CD4-positive, CD25-positive, alpha-beta regulatory T cell (primary cell): ENCODE results near the gene LYPD6B. TPM values are rescaled to one million over a fixed set of nuclear protein-coding genes. Genes with fewer than 3 reads are reported as not detected.

ENCODE experiments used
- ATAC-seq, 2 donors: fragments of 150-1000 bp; cut with Tn5 transposase; one replicate each; pipeline ENCODE4 v1.10.0; 2021; ENCODE audit warnings: low read depth in 2 of 2, moderate number of reproducible peaks in 2 of 2, moderate library complexity in 1 of 2
- DNase-seq, 3 donors: peaks; one replicate each; pipeline versions ENCODE4 v3.0.0 to v3.0.0-alpha.2; 2012 to 2022; ENCODE audit warnings: mixed read lengths in 1 of 3
- H3K27ac ChIP-seq: one replicate; pipeline ENCODE4 v1.7.0; 2013; ENCODE audit warnings: mild to moderate bottlenecking, low read length; ENCODE audit not compliant: insufficient read depth, poor library complexity, severe bottlenecking
- H3K27me3 ChIP-seq: one replicate; pipeline ENCODE4 v1.7.0; 2013; ENCODE audit warnings: low read length; ENCODE audit not compliant: control insufficient read depth, insufficient read depth
- H3K36me3 ChIP-seq: one replicate; pipeline ENCODE4 v1.7.0; 2013; ENCODE audit warnings: mild to moderate bottlenecking, low read length, moderate library complexity; ENCODE audit not compliant: control insufficient read depth, insufficient read depth
- H3K4me1 ChIP-seq: 2 replicates; pipeline ENCODE4 v1.7.0; 2013; ENCODE audit warnings: mild to moderate bottlenecking, low read length; ENCODE audit not compliant: insufficient read depth, control insufficient read depth, poor library complexity, severe bottlenecking
- H3K4me3 ChIP-seq: one replicate; pipeline ENCODE4 v1.7.0; 2013; ENCODE audit warnings: low read depth, mild to moderate bottlenecking, low read length, moderate library complexity
- H3K9me3 ChIP-seq, 2 experiments: 1 replicate in 1 of 2; 2 replicates in 1 of 2; pipeline ENCODE4 v1.7.0; 2013; ENCODE audit warnings: low read length in 2 of 2, mild to moderate bottlenecking in 1 of 2, moderate library complexity in 1 of 2; ENCODE audit not compliant: control insufficient read depth in 2 of 2
- H3K27ac Mint-ChIP-seq, 3 donors: one replicate each; pipeline ENCODE4 v1.8.0; 2020 to 2022; ENCODE audit warnings: mild to moderate bottlenecking in 3 of 3, mixed read lengths in 3 of 3, moderate library complexity in 2 of 3
- H3K27me3 Mint-ChIP-seq: one replicate; pipeline ENCODE4 v1.8.0; 2022; ENCODE audit warnings: mild to moderate bottlenecking, mixed read lengths
- H3K36me3 Mint-ChIP-seq: one replicate; pipeline ENCODE4 v1.8.0; 2020; ENCODE audit warnings: mixed read lengths
- H3K4me1 Mint-ChIP-seq, 4 donors: one replicate each; pipeline ENCODE4 v1.8.0; 2020 to 2022; ENCODE audit warnings: mixed read lengths in 4 of 4, mild to moderate bottlenecking in 1 of 4
- H3K4me3 Mint-ChIP-seq, 4 donors: one replicate each; pipeline ENCODE4 v1.8.0; 2020 to 2022; ENCODE audit warnings: mild to moderate bottlenecking in 4 of 4, mixed read lengths in 4 of 4, moderate library complexity in 3 of 4
- H3K9me3 Mint-ChIP-seq, 7 donors: one replicate each; pipeline ENCODE4 v1.8.0; 2020 to 2022; ENCODE audit warnings: mixed read lengths in 7 of 7, mild to moderate bottlenecking in 3 of 7, moderate library complexity in 2 of 7
- polyA plus RNA-seq, 4 donors: library from polyadenylated mRNA; unstranded; fragments of 300-500 nt; fragmentation: Illumina TruSeq; gene quantifications; one replicate each; pipeline ENCODE4 v1.2.3, GENCODE V29; 2021
- total RNA-seq: library from RNA; stranded (reverse); gene quantifications from one replicate; pipeline ENCODE4 v1.2.3, GENCODE V29; 2022

Gene LYPD6B
- total and polyA plus RNA-seq, 5 donors from 2014 or later, result not detected

DNA sequence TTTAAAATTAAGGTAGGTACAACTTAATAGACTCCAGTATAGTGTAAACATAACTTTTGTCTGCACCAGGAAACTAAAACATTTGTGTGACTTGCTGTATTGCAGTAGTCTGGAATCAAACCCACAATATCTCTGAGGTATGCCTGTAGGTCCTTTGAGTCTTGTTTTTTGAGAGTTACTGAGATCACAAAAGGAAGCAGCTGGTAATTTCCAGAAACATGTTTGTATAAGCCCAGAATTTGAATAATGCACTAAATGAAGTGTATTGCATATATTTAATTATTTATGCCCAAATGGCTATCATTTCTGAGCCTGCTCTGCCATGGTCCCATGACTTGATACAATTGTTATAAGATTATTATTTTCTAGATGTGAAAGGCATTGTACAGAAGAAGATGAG is 148.6 kb downstream of the LYPD6B start:
- Mint-ChIP-seq H3K4me3 (no peak overlapping the region), H3K27ac (no peak overlapping the region), H3K36me3 (no peaks in the 10 kb centered on the region), H3K4me1 (no peaks in the 10 kb centered on the region), H3K9me3 (no peaks in the 10 kb centered on the region), H3K27me3 (peaks cover 4% of the 10 kb centered on the region)
- H3K4me3 ChIP-seq, result no peak overlapping the region
- no peak overlapping the region for H3K27ac ChIP-seq
- ATAC-seq (no peak), DNase-seq (no peak)
- H3K36me3 ChIP-seq, result no peaks in the 10 kb centered on the region
- H3K9me3 ChIP-seq, result no peaks in the 10 kb centered on the region
- no peaks in the 10 kb centered on the region for H3K27me3 ChIP-seq
- no peaks in the 10 kb centered on the region for H3K4me1 ChIP-seq

DNA sequence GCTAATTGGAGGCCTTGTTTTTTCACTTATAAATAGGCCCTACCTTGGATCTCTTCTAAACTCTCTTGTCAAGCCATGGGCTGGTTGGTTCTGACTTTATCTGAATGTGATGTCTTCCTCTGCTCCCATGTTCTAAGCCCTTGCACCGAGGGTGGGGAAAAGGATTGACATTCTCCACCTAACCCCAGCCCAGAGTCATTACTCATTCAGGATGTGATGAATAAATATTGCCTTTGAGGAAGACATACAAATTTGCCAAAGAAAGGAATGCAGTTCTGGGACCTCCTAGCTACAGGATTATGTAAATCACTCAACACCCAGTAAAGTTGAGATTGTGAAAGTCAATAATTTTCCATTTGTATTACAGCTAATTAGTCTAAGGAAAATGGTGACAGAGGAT is 149.8 kb downstream of the LYPD6B start:
- H3K4me3 ChIP-seq, result no peak overlapping the region
- no peak overlapping the region for H3K27ac ChIP-seq
- H3K9me3 Mint-ChIP-seq, result peaks cover 0 to 1% (median 0%) of the 10 kb centered on the region in 7 donors
- no peak overlapping the region for H3K4me3 Mint-ChIP-seq
- H3K27ac Mint-ChIP-seq, result no peak overlapping the region
- no peaks in the 10 kb centered on the region for H3K27me3 ChIP-seq
- no peaks in the 10 kb centered on the region for H3K36me3 ChIP-seq
- ATAC-seq, result no peak
- H3K4me1 ChIP-seq, result no peaks in the 10 kb centered on the region
- DNase-seq, result no peak
- no peaks in the 10 kb centered on the region for H3K4me1 Mint-ChIP-seq
- no peaks in the 10 kb centered on the region for H3K36me3 Mint-ChIP-seq
- peaks cover 4% of the 10 kb centered on the region for H3K27me3 Mint-ChIP-seq
- H3K9me3 ChIP-seq, result no peaks in the 10 kb centered on the region

DNA sequence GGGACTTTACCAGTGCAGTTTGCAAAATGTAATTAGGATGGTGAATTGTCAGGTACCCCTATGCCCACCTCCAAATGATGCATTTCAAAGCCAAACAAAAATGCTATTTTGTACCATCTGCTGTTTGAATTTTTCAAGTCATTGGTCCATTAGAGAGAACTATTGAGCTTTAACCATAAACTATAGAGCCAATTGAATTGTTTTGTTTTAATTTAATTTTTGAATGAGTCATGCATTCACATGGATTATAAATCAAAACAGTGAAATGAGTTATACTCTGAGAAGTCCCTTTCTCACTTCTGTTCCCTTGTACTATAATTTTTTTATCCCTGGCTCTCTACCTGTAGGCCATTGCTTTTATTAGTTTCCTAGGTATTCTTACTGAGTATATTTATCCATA is 151.3 kb downstream of the LYPD6B start:
- H3K36me3 ChIP-seq, result no peaks in the 10 kb centered on the region
- no peak overlapping the region for H3K27ac ChIP-seq
- Mint-ChIP-seq H3K36me3 (no peaks in the 10 kb centered on the region), H3K4me1 (no peaks in the 10 kb centered on the region), H3K27me3 (peaks cover 4% of the 10 kb centered on the region), H3K4me3 (no peak overlapping the region), H3K9me3 (peaks cover 0 to 1% (median 0%) of the 10 kb centered on the region in 7 donors), H3K27ac (no peak overlapping the region)
- no peak for DNase-seq
- no peak for ATAC-seq
- no peaks in the 10 kb centered on the region for H3K4me1 ChIP-seq
- no peak overlapping the region for H3K4me3 ChIP-seq
- H3K9me3 ChIP-seq, result no peaks in the 10 kb centered on the region
- no peaks in the 10 kb centered on the region for H3K27me3 ChIP-seq

DNA sequence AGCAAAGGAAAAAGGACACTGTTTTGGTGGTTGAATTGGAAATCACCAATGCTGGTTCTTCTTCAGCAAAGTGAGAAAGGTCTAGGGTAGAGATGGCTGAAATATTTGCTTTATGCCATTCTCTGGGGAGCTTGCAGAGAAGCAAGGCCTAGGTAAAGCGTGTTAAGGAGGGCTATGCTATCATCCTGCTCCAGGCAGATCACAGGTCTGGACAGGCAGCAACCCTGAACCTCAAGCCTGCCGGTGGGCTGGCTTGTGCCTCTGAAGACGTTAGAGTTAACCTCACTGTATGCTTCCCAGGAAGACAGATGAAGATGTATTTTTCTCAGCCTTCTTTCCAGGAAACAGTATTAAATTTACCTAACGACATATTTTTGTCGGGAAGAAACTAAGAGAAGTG is 153.4 kb downstream of the LYPD6B start:
- no peak overlapping the region for H3K4me3 Mint-ChIP-seq
- DNase-seq, result no peak

DNA sequence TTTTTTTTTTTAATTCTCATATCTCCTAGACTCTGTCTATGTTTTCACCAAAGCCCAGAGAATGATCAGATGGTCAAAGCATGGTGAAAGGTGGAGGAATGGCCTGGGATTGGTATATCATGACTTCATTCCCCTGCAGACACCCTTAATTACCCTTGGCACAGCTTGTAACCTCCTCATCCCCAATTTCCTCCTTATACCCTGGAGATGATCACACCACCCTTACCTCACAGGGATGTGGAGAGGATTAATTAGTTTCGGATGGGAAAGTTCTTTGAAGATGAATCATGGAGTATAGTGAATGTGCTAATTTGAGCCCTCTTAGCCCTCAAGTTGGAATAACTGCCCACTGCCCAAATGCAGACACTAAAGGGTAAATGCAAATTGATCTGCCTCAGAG is 153.9 kb downstream of the LYPD6B start:
- Mint-ChIP-seq H3K9me3 (peaks cover 0 to 1% (median 0%) of the 10 kb centered on the region in 7 donors), H3K36me3 (no peaks in the 10 kb centered on the region)

More for the DNA sequence above, 153.4 kb downstream of the LYPD6B start:
- Histone ChIP-seq H3K36me3 (no peaks in the 10 kb centered on the region), H3K9me3 (no peaks in the 10 kb centered on the region), H3K4me3 (no peak overlapping the region), H3K27ac (no peak overlapping the region), H3K4me1 (no peaks in the 10 kb centered on the region), H3K27me3 (no peaks in the 10 kb centered on the region)
- ATAC-seq, result no peak
- no peaks in the 10 kb centered on the region for H3K36me3 Mint-ChIP-seq
- H3K27ac Mint-ChIP-seq, result no peak overlapping the region
- H3K4me1 Mint-ChIP-seq, result no peaks in the 10 kb centered on the region
- H3K27me3 Mint-ChIP-seq, result peaks cover 4% of the 10 kb centered on the region
- H3K9me3 Mint-ChIP-seq, result peaks cover 0 to 1% (median 0%) of the 10 kb centered on the region in 7 donors

DNA sequence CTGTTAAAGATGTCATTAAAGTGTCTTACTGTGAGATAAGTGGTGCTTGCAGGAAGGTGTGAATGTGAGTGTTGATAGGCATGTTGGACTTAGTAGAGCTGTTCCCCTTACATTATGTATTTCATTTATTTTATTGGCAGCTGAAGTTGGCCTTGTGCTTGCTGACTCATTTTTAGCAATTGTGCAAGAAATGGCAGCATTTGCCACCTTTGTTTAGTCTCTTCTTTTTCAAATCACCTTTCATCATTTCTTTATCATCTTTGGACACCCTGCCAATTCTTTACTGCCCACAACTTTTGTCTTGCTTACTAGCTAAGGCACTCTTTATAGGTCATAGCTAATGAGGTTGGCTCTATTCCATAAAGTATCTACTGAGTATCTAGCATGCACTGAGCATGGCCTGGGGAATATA is 161.6 kb downstream of the LYPD6B start:
- H3K9me3 Mint-ChIP-seq, result peaks cover 0 to 1% (median 0%) of the 10 kb centered on the region in 7 donors
- no peaks in the 10 kb centered on the region for H3K27me3 ChIP-seq
- H3K9me3 ChIP-seq, result no peaks in the 10 kb centered on the region
- no peaks in the 10 kb centered on the region for H3K27me3 Mint-ChIP-seq
- H3K4me1 Mint-ChIP-seq, result no peaks in the 10 kb centered on the region
- DNase-seq (no peak), ATAC-seq (no peak)
- H3K36me3 ChIP-seq, result no peaks in the 10 kb centered on the region
- H3K36me3 Mint-ChIP-seq, result no peaks in the 10 kb centered on the region
- no peaks in the 10 kb centered on the region for H3K4me1 ChIP-seq
- no peak overlapping the region for H3K27ac ChIP-seq
- H3K4me3 Mint-ChIP-seq, result no peak overlapping the region
- H3K27ac Mint-ChIP-seq, result no peak overlapping the region
- H3K4me3 ChIP-seq, result no peak overlapping the region

More for the DNA sequence above, 153.9 kb downstream of the LYPD6B start:
- H3K27ac Mint-ChIP-seq, result no peak overlapping the region
- Histone ChIP-seq H3K27ac (no peak overlapping the region), H3K36me3 (no peaks in the 10 kb centered on the region), H3K27me3 (no peaks in the 10 kb centered on the region), H3K9me3 (no peaks in the 10 kb centered on the region), H3K4me1 (no peaks in the 10 kb centered on the region), H3K4me3 (no peak overlapping the region)
- no peak overlapping the region for H3K4me3 Mint-ChIP-seq
- ATAC-seq (no peak), DNase-seq (no peak)
- H3K27me3 Mint-ChIP-seq, result peaks cover 4% of the 10 kb centered on the region
- no peaks in the 10 kb centered on the region for H3K4me1 Mint-ChIP-seq

DNA sequence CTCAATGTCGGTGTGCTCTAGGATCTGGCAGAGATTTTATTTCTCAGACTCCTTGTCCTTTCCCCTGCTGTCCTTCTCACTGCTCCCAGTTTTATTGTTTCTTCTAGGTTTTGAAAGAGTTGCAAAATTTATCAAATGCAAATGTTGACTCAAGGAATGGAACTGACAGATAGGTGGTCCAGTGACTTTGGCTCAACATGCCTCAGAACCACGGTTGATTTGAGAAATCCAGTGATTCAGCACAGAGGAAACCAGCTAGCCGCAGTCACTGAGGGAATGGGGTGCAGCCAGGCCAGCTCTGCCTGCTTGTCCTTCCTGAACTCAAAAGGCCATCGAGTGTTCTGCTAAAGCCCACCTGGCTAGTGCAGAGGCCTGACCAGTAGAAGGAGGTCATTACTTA is 166.2 kb downstream of the LYPD6B start:
- DNase-seq (no peak), ATAC-seq (no peak)
- H3K9me3 Mint-ChIP-seq, result peaks cover 0 to 3% (median 0%) of the 10 kb centered on the region in 7 donors
- H3K4me3 Mint-ChIP-seq, result no peak overlapping the region
- H3K27ac Mint-ChIP-seq, result no peak overlapping the region
- no peaks in the 10 kb centered on the region for H3K4me1 Mint-ChIP-seq
- H3K27ac ChIP-seq, result no peak overlapping the region
- H3K27me3 ChIP-seq, result no peaks in the 10 kb centered on the region
- no peaks in the 10 kb centered on the region for H3K9me3 ChIP-seq
- no peaks in the 10 kb centered on the region for H3K36me3 Mint-ChIP-seq
- H3K4me3 ChIP-seq, result no peak overlapping the region
- no peaks in the 10 kb centered on the region for H3K4me1 ChIP-seq
- no peaks in the 10 kb centered on the region for H3K36me3 ChIP-seq
- H3K27me3 Mint-ChIP-seq, result peaks cover 5% of the 10 kb centered on the region

DNA sequence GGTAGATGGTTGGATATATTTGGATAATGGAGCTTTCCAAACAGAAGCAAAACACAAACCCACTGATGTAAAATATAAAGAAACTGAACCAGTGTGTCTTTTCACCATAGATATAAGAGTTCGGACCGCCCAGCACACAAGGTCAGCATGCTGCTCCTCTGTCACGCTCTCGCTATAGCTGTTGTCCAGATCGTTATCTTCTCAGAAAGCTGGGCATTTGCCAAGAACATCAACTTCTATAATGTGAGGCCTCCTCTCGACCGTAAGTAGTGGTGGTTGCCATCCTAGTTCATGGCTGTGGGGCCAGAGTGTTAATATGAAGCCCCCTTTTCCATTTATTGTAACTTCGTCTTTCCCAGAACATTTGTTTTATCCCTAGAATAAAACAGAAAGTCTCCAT is 166.6 kb downstream of the LYPD6B start:
- Mint-ChIP-seq H3K36me3 (no peaks in the 10 kb centered on the region), H3K9me3 (peaks cover 0 to 3% (median 0%) of the 10 kb centered on the region in 7 donors), H3K27me3 (peaks cover 5% of the 10 kb centered on the region), H3K4me3 (no peak overlapping the region), H3K27ac (no peak overlapping the region), H3K4me1 (no peaks in the 10 kb centered on the region)
- Histone ChIP-seq H3K4me3 (no peak overlapping the region), H3K4me1 (no peaks in the 10 kb centered on the region), H3K9me3 (no peaks in the 10 kb centered on the region), H3K27ac (no peak overlapping the region), H3K36me3 (no peaks in the 10 kb centered on the region), H3K27me3 (no peaks in the 10 kb centered on the region)
- DNase-seq, result no peak
- ATAC-seq, result no peak
